DOHH2 (cell line): ENCODE measurements around the gene MINAR2.

Experiments used
- H3F3A ChIP-seq: fragments of 200-600 bp; sonication (generic), shearing (Covaris generic); 2 replicates; pipeline ENCODE4 v1.6.0; 2016; ENCODE audit warnings: antibody characterized with exemption, mild to moderate bottlenecking; ENCODE audit not compliant: control insufficient read depth, insufficient read depth
- H3K27ac ChIP-seq: fragments of 200-600 bp; sonication (generic); 2 replicates; pipeline ENCODE4 v1.5.1; 2014; ENCODE audit warnings: low read depth, mild to moderate bottlenecking, low read length, moderate library complexity
- H3K27me3 ChIP-seq: fragments of 200-600 bp; sonication (generic); 2 replicates; pipeline ENCODE4 v1.6.1; 2014; ENCODE audit warnings: mild to moderate bottlenecking, low read length, mixed read lengths; ENCODE audit not compliant: control insufficient read depth
- H3K36me3 ChIP-seq: fragments of 200-600 bp; sonication (generic); 2 replicates; pipeline ENCODE4 v1.6.1; 2014; ENCODE audit warnings: mild to moderate bottlenecking, low read length, moderate library complexity, mixed read lengths; ENCODE audit not compliant: control insufficient read depth
- H3K4me1 ChIP-seq: fragments of 200-600 bp; sonication (generic); 2 replicates; pipeline ENCODE4 v1.6.1; 2014; ENCODE audit warnings: mild to moderate bottlenecking, low read length, mixed read lengths; ENCODE audit not compliant: control insufficient read depth
- H3K4me2 ChIP-seq: fragments of 200-600 bp; sonication (generic); 2 replicates; pipeline ENCODE4 v1.6.0; 2014; ENCODE audit warnings: mild to moderate bottlenecking, low read length, moderate library complexity
- H3K4me3 ChIP-seq: fragments of 200-600 bp; sonication (generic); 2 replicates; pipeline ENCODE4 v1.5.1; 2014; ENCODE audit warnings: mild to moderate bottlenecking, low read length, mixed read lengths
- H3K79me2 ChIP-seq: fragments of 200-600 bp; sonication (generic); 2 replicates; pipeline ENCODE4 v1.6.1; 2014; ENCODE audit warnings: mild to moderate bottlenecking, low read length, mixed read lengths; ENCODE audit not compliant: control insufficient read depth
- H3K9me2 ChIP-seq: fragments of 200-600 bp; sonication (generic); replicated peaks from 2 replicates; pipeline ENCODE4 v1.6.1; 2014; ENCODE audit warnings: mild to moderate bottlenecking, low read length, mixed read lengths; ENCODE audit not compliant: control insufficient read depth
- H3K9me3 ChIP-seq: fragments of 200-600 bp; sonication (generic); 2 replicates; pipeline ENCODE4 v1.6.1; 2014; ENCODE audit warnings: antibody characterized with exemption, low read length, mixed read lengths; ENCODE audit not compliant: control insufficient read depth, insufficient read depth
- H4K20me1 ChIP-seq: fragments of 200-600 bp; sonication (generic); 2 replicates; pipeline ENCODE4 v1.6.0; 2014; ENCODE audit warnings: low read depth, mild to moderate bottlenecking, antibody characterized with exemption, low read length, moderate library complexity; ENCODE audit not compliant: control insufficient read depth, insufficient read depth
- CTCF ChIP-seq: fragments of 200-600 bp; sonication (generic); IDR thresholded peaks from one replicate; pipeline ENCODE4 v1.5.1; 2014; ENCODE audit warnings: antibody characterized with exemption, mild to moderate bottlenecking, low read depth, low read length; ENCODE audit not compliant: poor library complexity, severe bottlenecking
- EZH2phosphoT487 ChIP-seq: fragments of 200-600 bp; sonication (generic); IDR thresholded peaks from 2 replicates; pipeline ENCODE4 v1.6.1; 2017; ENCODE audit warnings: borderline replicate concordance, mild to moderate bottlenecking, antibody characterized with exemption, low read length, moderate library complexity, mixed read lengths

The MINAR2 gene

GRCh38 chr5:129724222-129724621, 23.7 kb upstream of the MINAR2 start:
- no peaks in the 10 kb centered on the region for H3K27me3 ChIP-seq

DNA sequence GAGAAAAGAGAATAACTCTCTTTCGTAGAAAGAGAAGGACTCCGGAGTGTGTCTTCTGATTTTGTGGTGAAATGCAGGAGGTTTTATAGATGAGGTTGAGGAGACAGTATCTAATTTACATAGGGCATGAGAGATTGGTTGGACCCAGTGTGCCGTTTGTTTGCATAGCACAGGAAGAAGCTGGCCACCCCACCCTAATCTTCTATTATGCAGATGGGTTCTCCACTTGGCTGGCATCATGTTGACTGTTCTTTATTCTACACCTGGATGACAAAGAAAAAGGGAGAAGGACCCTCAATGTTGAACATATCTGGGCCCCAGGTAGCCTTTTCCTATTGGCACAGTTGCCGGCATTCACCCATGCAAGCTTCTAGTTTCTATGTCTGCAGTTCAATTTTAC, 23.2 kb upstream of the MINAR2 start:
- TF ChIP-seq EZH2phosphoT487 (no peak), CTCF (no peak)
- no peaks in the 10 kb centered on the region for H3K79me2 ChIP-seq
- no peak overlapping the region for H3K4me3 ChIP-seq
- H3K9me3 ChIP-seq, result no peaks in the 10 kb centered on the region
- H3K9me2 ChIP-seq, result no peaks in the 10 kb centered on the region
- no peaks in the 10 kb centered on the region for H3K36me3 ChIP-seq
- no peaks in the 10 kb centered on the region for H3F3A ChIP-seq
- H3K4me2 ChIP-seq, result no peak overlapping the region
- no peaks in the 10 kb centered on the region for H3K4me1 ChIP-seq
- no peak overlapping the region for H3K27ac ChIP-seq
- H4K20me1 ChIP-seq, result no peaks in the 10 kb centered on the region
- no peaks in the 10 kb centered on the region for H3K27me3 ChIP-seq

More at GRCh38 chr5:129724222-129724621, 23.7 kb upstream of the MINAR2 start:
- no peaks in the 10 kb centered on the region for H3K9me2 ChIP-seq
- H3K4me2 ChIP-seq, result no peak overlapping the region
- no peaks in the 10 kb centered on the region for H3K79me2 ChIP-seq
- no peak overlapping the region for H3K4me3 ChIP-seq
- no peak overlapping the region for H3K27ac ChIP-seq
- no peaks in the 10 kb centered on the region for H3F3A ChIP-seq
- no peaks in the 10 kb centered on the region for H3K36me3 ChIP-seq
- H3K4me1 ChIP-seq, result no peaks in the 10 kb centered on the region
- H4K20me1 ChIP-seq, result no peaks in the 10 kb centered on the region
- TF ChIP-seq EZH2phosphoT487, result no peak
- TF ChIP-seq CTCF, result no peak
- no peaks in the 10 kb centered on the region for H3K9me3 ChIP-seq

DNA sequence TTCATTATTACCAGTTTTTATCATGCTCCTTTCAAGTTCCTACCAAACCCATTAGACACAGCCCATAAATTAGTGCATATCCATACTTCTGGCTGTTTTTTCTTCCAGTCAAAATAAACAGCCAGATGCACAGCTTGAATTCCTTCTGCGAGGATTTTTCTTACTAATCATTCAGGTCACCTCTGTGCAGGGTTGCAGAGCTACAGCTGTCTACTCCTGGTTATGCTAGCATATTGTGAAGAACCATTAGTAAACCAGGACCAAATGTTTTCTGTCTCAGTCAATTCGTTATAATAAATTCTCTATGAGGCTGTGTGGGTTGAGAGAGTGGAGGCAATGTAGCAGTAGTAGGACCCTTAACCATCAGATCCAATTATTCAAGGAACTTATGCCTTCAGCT, 8.1 kb upstream of the MINAR2 start:
- Histone ChIP-seq H3K36me3 (no peaks in the 10 kb centered on the region), H3K4me3 (no peak overlapping the region)

More for the DNA sequence above, 8.1 kb upstream of the MINAR2 start:
- no peaks in the 10 kb centered on the region for H3K9me2 ChIP-seq
- H3K27me3 ChIP-seq, result no peaks in the 10 kb centered on the region
- no peaks in the 10 kb centered on the region for H3F3A ChIP-seq
- no peak overlapping the region for H3K4me2 ChIP-seq
- H3K27ac ChIP-seq, result no peak overlapping the region
- H4K20me1 ChIP-seq, result no peaks in the 10 kb centered on the region
- H3K4me1 ChIP-seq, result no peaks in the 10 kb centered on the region
- H3K79me2 ChIP-seq, result no peaks in the 10 kb centered on the region
- no peak for TF ChIP-seq EZH2phosphoT487
- no peak for TF ChIP-seq CTCF
- H3K9me3 ChIP-seq, result no peaks in the 10 kb centered on the region
